ENCODE results near the gene TNKS1BP1.

TNKS1BP1 gene

GRCh38 chr11:57315491-57315890, 9.3 kb downstream of the TNKS1BP1 start:
- TF ChIP-seq CTCF (conservative IDR thresholded peaks at IDR 0.05; ENCODE audit: low read depth, low read length) = no peak
- no peak overlapping the region for H3K4me3 ChIP-seq (ENCODE audit: low read length)
- DNase-seq (ENCODE audit: low read depth) = no peak

- no peak for TF ChIP-seq CTCF (conservative IDR thresholded peaks at IDR 0.05; ENCODE audit: low read depth, low read length)
- no peak overlapping the region for H3K4me3 ChIP-seq (ENCODE audit: low read length)
- DNase-seq (ENCODE audit: low read depth) = no peak
Observed at GRCh38 chr11:57314221-57314973, 10.4 kb downstream of the TNKS1BP1 start.

- no peak for TF ChIP-seq CTCF (conservative IDR thresholded peaks at IDR 0.05; ENCODE audit: low read depth, low read length)
- H3K4me3 ChIP-seq (ENCODE audit: low read length) = no peak overlapping the region
- DNase-seq (ENCODE audit: low read depth) = no peak
Observed at GRCh38 chr11:57313788-57314135, 11.0 kb downstream of the TNKS1BP1 start.

- TF ChIP-seq CTCF (conservative IDR thresholded peaks at IDR 0.05; ENCODE audit: low read depth, low read length) = no peak
- H3K4me3 ChIP-seq (ENCODE audit: low read length) = no peak overlapping the region
- DNase-seq (ENCODE audit: low read depth) = no peak
Observed at GRCh38 chr11:57313071-57313787, 11.5 kb downstream of the TNKS1BP1 start.

DNA sequence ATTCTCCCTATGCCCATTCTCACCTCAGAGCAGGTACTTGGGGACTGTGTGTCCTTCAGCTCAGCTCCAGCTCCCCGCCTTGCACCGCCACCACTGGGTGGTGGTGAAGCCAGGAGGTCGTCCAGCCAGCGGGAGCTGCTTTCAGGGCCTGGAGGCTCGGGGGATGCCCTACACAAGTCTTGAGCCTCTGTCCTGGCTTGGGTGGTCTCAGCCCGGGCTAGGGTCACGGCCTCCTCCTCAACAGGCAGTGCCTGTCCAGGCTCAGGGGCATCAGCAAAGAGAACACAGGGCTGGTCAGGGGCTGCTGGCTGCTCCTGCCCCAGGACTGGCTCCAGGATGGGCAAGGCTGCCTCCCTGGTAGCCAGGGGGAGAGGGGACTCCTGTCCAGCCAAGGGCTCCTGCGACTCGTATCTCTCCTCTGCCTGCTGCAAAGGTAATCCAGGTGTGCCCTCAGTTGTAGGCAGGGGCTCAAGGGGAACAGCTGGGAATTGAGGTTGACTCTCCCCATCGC, 12.2 kb downstream of the TNKS1BP1 start:
- H3K4me3 ChIP-seq (ENCODE audit: low read length) = no peak overlapping the region
- no peak for DNase-seq (ENCODE audit: low read depth)
- TF ChIP-seq CTCF (conservative IDR thresholded peaks at IDR 0.05; ENCODE audit: low read depth, low read length) = no peak

GRCh38 chr11:57311109-57311936, 13.4 kb downstream of the TNKS1BP1 start:
- peak overlapping the region; percentile 52 for H3K4me3 ChIP-seq (ENCODE audit: low read length)
- DNase-seq (ENCODE audit: low read depth) = peak; percentile 93
- no peak for TF ChIP-seq CTCF (conservative IDR thresholded peaks at IDR 0.05; ENCODE audit: low read depth, low read length)
